GM18861 (cell line): Measurements from ENCODE around the gene FNDC5.
"Not testable (repeated sequence)": the region's sequence is repeated elsewhere in the genome, so short reads cannot be mapped to it uniquely, and the experiment has no call there.

ENCODE experiments used
- ATAC-seq: cut with Tn5 transposase; IDR thresholded peaks from one replicate; pipeline ENCODE4 v1.9.1; 2021; ENCODE audit not compliant: unreplicated experiment

FNDC5 gene

DNA sequence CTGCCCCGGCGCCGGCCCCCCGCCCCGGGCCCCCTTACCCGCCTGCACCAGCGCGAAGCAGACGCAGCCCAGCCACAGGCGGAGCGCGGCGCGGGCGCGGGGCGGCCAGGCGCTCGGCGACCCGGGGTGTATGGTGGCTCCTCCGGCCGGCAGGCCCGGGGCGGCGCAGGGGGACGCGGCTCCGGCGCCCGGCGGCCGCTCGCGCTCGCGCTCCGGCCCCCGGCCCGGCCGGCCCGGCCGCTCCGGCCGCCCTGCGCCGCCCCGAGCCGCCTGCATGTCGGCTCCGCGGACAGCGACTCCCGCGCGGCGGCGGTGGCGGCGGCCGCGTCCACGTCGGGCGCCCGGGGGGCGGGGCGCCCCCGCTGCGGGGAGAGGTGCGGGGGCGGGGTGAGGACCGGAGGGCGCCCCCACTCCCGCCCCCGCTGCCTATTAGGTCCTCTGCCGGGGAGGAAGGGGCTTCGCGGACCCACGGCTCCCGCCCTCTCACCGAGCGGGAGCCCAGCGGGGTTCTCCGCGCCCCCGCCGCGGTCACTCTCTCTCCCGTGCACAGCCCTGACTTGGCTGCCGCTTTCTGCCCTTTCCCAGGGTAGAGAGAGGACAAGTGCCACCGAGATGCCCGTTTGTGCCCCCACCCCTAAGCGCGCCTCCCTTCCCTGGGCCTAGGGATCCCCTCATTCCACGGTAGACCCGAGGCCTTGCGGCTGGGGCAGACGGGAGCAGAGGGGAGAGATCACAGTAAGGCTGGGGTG is at the start of gene FNDC5:
TSS of gene FNDC5 (minus strand) at position 298 of the 749 bp plus-strand sequence.
- no peak for ATAC-seq

DNA sequence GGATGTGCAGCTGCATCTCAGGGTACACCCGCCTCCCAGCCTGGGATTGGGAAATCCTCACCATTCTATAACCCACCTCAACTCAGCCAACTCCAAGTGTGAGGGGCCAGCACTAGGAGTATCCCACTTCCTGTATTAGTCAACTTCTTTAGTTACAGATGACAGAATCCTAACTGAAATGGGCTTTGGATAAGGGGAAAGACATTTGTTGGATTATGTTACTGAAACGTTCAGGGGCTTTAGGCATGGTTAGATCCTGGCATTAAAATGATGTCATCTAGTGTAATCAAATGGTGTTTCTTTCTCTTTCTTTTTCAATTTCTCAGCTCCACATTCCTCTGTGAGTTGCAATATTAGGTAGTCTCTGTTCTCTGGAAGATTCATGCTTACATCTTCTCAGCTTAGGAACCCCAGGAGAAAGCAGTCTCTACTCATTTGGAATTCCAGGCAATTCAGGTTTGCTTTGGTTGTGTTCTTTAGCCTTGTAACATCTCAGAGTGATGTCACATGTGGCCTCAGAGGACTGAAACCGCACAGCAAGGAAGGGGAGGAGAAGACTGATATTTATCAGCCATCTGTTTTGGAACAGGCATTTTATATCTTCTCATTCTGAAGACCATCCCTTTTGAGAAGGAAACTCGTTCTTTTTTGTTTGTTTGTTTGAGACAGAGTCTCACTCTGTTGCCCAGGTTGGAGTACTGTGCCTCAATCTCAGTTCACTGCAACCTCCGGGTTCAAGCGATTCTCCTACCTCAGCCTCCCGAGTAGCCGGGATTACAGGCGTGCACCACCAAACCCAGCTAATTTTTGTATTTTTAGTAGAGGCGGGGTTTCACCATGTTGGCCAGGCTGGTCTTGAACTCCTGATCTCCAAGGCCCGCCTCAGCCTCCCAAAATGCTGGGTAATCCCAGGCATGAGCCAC is 49.4 kb upstream of the FNDC5 start:
- no peak for ATAC-seq

DNA sequence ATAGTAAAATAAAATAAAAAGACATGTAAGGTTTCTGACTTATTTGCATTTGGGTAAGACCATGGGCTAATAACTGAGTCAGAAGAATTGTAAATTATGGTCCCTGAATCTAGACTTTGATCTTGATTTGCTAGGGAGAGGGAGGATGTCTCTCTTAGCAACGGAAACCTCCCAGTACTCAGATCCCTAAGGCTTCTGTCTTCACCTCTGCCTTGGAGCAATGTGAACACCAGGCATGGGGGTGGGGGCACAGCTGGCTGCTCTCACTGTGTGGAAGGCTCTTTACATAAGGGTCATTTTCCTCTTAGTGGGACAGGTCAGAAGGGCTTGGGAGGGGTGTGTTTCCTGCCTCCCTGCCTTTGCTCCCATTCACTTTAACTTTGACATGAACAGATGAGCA is 47.5 kb upstream of the FNDC5 start:
- no peak for ATAC-seq

DNA sequence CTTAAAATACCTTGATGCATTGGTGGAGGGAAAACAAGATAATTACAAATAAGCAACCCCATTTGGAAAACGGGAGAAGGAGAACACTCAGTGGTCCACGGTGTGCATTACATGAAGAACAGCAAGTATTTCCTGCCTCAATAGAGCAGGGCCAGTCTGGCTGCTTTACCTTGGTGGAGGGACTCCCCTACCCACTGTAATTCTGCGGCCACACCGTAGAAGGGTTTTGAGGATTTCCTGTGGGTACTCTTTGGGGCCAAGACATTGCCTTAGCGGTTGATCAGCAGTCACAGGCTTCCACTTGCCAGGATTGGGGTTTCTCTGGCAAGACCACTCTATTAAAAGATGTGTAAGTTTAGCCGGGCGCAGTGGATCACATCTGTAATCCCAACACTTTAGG is 46.8 kb upstream of the FNDC5 start:
- ATAC-seq, result no peak

DNA sequence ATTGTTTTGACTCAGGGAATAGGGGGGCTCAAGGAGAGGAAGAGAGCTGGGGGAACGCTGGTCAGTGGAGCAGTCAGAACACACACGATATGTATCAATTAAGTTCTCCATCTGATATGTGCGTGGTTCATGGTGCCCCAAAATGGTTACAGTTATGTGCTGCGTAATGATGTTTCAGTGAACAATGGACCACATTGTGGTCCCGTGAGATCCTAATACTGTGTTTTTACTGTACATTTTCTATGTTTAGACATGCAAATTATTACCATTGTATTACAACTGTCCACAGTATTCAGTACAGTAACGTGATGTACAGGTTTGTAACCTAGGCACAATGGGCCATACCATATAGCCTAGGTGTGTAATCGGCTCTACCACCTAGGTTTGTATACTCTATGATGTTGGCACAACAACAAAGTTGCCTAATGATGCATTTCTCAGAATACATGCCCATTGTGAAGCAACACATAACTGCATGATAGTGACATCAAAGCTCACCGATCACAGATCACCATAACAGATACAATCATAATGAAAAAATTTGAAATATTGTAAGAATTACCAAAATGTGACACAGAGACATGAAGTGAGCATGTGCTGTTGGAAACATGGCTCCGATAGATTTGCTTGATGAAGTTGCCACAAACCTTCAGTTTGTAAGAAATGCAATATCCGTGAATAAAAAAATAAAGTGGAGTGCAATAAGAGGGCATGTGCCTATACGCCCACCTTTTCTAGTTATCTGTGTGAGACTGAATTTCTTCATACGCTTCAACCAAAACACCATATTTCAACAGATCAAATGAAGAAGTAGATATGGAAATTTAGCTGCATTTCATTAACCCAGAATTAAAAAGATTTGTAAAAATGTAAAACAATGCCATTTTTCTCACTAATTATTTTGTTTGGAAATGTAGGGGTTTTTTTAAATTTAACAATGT is 45.3 kb upstream of the FNDC5 start:
- ATAC-seq, result no peak

DNA sequence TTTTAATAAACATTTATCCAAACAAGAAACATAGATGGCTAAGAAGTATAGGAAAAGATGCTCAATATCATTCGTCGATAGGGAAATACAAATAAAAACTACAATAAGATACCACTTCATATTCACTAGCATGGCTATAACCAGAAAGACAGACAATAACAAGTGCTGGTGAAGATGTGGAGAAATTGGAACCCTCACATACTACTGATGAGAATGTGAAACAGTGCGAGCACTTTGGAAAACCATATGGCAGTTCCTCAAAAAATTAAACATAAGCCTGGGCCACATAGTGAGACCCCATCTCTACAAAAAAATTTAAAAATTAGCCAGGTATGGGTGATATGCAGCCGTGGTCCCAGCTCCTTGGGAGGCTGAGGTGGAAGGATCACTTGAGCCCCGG is 39.6 kb upstream of the FNDC5 start:
- no peak for ATAC-seq

DNA sequence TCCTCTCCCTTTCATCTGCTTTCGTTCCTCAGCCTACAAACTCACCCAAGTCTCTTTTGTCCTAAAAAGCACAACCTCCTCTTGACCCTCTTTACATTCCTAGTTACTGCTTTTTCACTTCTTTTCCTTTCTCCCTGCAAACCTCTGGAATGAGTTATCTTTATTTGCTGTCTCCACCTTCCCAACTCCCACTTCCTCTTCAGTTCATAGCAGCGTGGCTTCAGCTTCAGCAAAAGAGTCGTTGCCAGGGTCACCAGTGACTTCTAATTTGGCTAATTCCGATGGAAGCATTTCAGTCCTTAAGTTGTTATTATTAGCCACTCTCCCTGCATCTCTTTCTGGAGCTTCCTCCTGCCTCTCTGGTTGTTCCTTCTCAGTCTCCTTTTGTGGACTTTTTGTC is 36.7 kb upstream of the FNDC5 start:
- no peak for ATAC-seq

DNA sequence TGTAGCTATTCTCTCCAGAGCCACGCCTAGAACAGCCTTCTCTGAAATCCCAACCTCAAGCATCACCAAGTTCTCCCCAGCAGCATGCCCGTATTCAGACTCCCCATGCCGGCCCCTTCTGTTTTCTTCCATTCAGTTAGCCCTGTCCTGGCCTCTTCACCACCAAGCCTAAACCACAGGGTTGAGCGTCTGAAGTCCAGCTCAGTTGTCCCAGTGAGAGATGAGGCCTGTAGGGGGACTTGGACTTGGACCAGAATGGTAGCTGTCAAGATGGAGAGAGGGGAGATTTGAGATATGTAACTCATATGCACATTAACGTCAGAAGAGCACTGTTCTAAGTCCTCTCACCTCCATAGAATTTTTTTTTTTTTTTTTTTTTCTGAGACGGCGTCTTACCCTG is 35.9 kb upstream of the FNDC5 start:
- ATAC-seq, result no peak

DNA sequence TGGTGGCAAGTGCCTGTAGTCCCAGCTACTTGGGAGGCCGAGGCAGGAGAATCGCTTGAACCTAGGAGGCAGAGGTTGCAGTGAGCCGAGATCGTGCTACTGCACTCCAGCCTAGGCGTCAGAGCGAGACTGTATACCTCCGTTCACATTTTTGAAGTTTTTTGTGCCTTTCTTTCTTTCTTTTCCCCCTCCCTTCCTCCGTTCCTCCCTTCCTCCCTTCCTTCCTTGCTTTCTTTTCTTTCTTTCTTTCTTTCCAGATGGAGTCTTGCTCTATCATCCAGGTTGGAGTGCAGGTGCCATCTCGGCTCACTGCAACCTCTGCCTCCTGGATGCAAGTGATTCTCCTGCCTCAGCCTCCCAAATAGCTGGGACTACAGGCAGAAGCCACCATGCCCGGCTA is 34.9 kb upstream of the FNDC5 start:
- ATAC-seq, result not testable (repeated sequence)

DNA sequence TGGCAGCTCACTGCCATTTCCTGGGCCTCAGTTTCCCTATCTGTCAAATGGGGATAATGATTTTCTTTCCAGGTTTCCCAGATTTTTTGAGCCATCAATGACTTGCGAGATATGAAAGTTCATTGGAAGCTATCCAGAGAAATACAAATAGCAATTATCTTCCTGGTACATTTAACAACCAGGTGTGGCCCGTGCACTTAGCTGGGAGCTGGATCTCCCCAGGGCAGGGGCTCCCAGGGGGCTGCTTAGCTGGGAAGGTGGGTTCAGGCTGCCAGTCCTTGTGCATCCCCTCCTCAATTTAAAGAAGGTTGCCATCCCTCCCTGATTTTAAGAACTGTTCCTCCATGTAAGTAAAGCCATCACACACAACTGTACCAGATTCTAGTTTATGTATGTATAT is 34.1 kb upstream of the FNDC5 start:
- no peak for ATAC-seq

DNA sequence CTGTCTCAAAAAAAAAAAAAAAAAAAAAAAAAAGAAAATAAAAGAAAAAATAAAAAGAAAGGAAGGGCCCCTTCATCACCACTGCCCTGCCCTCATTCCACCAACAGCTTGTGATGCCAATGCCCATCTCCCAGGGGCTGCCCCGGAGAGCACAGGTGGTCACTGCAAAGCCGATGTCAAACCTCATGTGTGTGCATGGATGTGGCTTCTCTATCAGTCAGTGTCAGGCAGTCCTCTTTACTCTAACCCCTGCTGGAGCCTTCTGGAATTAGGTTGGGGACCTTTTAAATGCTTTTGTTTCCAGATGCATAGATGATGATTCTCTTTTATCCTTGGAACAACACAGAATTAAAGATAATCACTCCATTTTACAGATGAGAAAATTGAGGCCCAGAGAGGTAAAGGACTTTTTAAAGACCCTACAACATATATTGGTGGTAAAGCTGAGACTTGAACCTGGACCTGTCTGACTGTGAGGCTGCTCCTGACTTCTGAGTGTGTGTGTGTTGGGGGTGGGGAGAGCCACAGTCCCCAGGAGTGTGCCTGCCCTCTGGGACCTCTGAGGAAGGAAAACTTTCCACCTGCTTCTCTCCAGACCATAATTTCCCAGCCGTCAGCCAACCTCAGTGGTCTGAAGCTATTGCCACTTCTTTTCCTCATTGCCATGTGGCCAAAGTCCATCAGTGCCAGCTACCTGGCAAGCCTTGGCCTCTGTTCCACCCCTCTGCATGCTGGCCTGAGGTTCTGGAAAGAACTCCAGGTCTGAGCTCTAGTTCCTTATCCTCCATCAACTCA is 33.5 kb upstream of the FNDC5 start:
- no peak for ATAC-seq

DNA sequence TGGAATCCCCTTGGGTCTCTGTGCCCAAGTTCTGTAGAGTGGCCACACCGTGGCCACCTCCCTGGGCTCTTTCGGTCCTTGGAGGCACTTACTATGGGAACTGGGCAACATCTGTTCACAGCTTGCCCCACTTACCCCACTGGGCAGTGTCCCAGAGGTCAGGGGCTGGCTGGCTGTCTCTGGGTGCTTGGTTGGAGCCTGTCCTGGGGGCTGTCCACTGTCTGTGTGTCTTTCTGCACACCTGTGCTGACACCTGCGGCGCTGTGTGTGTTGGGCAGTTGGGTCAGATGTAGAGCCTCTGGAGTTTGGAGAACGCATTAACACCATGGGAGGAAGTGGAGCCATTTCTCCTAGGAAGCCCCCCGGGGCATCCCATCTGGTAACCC is 31.8 kb upstream of the FNDC5 start:
- no peak for ATAC-seq

DNA sequence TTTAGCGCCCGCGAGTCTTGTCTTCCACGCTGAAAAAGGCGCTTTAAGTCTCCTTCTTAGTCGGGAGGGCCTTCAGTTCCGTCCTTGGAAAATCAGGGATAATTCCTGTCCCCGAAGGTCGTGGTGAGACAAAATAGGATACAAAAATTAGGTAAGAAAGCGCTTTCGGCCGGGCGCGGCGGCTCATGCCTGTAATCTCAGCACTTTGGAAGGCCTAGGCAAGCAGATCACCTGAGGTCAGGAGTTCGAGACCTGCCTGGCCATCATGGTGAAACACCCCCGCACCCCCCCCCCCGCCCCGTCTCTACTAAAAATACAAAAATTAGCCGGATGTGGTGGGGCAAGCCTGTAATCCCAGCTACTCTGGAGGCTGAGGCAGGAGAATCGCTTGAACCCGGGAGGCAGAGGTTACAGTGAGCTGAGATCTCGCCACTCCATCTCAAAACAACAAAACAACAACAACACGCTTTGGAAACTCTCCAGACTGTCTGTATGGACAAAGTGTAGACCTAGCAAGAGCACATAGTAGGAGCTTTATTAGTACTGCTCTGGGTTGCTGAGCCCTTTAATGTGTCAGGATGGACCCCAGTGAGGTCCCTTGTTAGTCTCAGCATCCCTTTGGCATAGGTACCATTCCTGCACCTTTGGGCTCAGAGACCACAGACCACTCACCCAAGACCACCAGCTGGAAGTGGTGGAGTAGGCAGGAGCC is 31.3 kb upstream of the FNDC5 start:
- no peak for ATAC-seq

DNA sequence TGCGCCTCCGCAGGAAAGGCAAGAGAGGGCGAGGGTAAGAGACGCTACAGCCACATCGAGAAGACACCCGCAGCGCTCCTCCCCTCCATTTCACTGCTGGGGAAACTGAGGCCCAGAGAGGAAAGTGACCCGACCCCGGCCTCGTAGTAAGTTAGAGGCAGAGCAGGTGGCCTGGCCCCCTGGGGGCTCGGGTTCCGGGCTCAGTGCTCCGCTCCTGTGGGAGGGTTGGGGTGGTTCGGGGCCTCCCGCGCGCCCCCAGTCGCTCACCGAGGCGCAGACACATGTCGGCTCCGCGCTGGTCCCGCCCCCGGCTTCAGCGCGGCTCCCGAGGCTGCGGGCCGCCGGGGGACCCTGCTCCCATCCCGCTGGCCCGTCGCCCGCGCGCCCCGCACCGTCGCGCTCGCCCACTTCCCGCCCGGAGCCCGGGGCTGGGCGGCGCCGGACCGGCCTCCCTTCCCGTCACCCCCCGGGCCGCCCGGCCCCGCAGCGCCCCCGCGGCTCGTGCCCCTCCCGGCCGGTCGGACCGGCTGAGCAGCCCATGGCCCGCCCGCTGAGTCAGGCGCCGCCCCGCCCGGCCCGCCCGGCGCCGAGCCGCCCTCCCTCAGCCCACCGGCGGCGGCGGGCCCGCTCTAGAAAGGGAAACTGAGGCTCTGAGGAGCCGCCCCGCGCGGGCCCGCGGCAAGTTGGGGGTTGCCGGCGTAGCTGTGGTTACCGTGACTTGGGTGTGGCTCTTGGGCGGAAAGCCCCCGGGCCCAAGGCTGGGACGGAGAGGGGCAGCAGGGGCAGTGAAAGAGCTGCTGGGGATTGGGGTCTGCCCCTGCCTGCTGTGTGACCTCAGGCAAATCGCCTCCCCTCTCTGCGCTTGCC is 30.5 kb upstream of the FNDC5 start, which contains the start of gene TMEM54:
TSS of gene TMEM54 (minus strand) at position 434 of the 867 bp plus-strand sequence. CDS start at position 283, 151 bp downstream.
- no peak for ATAC-seq

DNA sequence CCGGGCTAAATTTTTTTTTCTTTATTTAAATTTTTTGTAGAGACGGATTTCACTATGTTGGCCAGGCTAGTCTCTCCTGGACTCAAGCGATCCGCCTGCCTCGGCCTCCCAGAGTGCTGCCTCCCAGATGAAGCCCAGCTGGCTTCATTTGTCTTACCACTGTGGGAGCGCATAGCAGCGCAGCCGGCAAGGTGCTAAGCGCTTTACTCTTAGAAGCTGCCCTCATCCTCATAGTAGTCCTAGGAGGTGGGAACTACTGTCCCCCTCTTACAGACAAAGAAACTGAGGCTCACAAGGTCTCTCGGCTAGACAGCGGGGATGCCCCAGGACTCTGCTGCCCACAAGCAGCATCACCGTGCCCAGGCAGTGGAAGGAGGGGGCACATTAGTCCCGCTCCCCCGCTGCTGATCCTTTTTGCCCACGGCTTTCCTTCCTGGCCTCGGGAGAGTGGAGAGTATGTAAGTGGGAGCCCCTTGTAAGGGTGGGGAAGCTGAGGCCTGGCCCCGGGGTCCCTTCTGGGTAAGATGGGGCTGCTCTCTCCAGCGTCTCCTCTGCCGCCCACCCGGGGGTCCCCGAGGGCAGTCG is 29.8 kb upstream of the FNDC5 start:
- ATAC-seq, result no peak

DNA sequence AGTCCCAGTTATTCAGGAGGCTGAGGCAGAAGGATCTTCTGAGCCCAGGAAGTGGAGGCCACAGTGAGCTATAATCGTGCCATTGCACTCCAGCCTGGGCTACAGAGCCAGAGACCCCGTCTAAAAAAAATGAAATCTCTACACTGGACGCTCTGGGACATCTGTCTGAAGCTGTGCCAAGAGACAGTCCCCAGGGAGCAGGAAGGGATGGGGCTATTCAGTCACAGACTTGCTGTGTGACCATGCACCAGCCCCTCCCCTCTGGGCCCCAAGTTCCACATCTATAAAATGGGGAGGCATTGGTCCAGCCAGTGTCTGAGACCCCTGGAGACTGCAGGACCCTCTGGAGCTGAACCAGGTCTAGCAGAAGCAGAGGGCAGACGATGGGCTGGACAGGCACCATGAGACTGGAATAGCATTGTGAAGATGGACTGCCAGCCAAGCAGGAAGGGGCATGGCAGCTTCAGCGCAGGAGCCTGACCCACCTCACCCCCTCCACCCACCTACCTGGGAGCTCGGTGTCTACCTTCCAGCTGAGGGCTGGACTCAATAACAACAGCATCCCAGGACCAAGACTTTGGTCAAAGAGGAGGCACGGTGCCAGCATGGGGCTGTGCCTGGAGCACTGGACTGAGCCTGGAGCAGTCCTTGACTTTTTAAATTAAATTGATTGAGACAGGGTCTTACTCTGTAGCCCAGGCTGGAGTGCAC is 29.0 kb upstream of the FNDC5 start:
- ATAC-seq, result no peak

DNA sequence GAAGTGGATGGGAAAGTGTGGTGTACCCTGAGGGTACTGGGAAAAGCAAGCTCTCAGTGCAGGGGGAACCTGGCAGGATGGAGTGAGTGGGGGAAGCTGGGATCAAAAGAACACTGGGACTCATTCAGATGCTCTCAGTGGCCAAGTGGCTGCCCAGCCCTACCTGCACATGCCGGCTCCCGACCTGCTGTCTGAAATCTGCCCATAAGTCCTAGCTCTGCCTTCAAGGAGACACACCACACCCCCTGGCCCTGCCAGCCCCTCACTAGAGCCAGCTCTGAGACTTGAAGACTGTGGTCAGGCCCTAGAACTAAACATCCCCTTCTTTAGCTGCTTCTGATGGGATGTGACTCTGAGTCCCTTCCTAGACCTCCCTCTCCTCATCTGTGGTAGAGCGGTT is 28.2 kb upstream of the FNDC5 start:
- no peak for ATAC-seq

DNA sequence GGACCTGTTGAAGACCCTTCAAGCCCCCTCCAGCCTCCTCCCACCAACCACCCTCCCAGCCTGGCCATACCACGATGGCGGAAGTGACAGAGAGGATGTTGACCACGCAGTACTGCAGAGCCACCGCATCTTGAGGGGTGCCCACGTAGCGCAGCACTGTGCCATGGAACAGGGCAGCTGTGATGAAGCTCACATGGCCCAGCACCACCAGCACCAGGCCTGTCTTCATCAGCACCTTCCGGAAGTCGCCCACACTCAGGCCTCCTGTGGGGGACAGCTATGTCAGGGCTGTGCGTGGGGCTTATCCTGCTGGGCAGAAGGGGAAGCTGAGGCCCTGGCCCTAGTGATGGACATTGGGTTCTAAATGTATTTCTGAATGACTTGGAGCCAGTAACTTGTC is 27.3 kb upstream of the FNDC5 start:
- no peak for ATAC-seq
